NCI-H524 treated with DMSO at 0.1 percent for 48 hours (cell line): ENCODE data around the gene FAM90A1.
"Not testable (repeated sequence)": the region's sequence is repeated elsewhere in the genome, so short reads cannot be mapped to it uniquely, and the experiment has no call there.

ENCODE experiments used
- DNase-seq: peaks from one replicate; lab custom pipeline; 2025; lab: John Stamatoyannopoulos, UW

The FAM90A1 gene

GRCh38 chr12:8226992-8227731 lies at the start of gene FAM90A1:
FAM90A1 (minus strand) TSS chr12:8227618; CDS start chr12:8224832, 2,786 bp downstream.
- DNase-seq = not testable (repeated sequence)

GRCh38 chr12:8276397-8276796 lies 49.0 kb upstream of the FAM90A1 start:
- not testable (repeated sequence) for DNase-seq

- DNase-seq = not testable (repeated sequence)
Observed at GRCh38 chr12:8266706-8267105, 39.3 kb upstream of the FAM90A1 start.

GRCh38 chr12:8264236-8264635 lies 36.8 kb upstream of the FAM90A1 start:
- not testable (repeated sequence) for DNase-seq

GRCh38 chr12:8261111-8261554 lies 33.7 kb upstream of the FAM90A1 start:
- DNase-seq = not testable (repeated sequence)

GRCh38 chr12:8256356-8256755 lies 28.9 kb upstream of the FAM90A1 start:
- not testable (repeated sequence) for DNase-seq

- DNase-seq = not testable (repeated sequence)
Observed at GRCh38 chr12:8254705-8255104, 27.3 kb upstream of the FAM90A1 start.

GRCh38 chr12:8252056-8252818 lies 24.8 kb upstream of the FAM90A1 start:
- DNase-seq = not testable (repeated sequence)

- not testable (repeated sequence) for DNase-seq
Observed at GRCh38 chr12:8251616-8252015, 24.2 kb upstream of the FAM90A1 start.

GRCh38 chr12:8246941-8247535 lies 19.6 kb upstream of the FAM90A1 start:
- not testable (repeated sequence) for DNase-seq

- DNase-seq = not testable (repeated sequence)
Observed at GRCh38 chr12:8243682-8244161, 16.3 kb upstream of the FAM90A1 start.

- DNase-seq = peak; percentile 25
Observed at GRCh38 chr12:8242880-8243681, 15.7 kb upstream of the FAM90A1 start.

GRCh38 chr12:8242622-8242879 lies 15.1 kb upstream of the FAM90A1 start:
- not testable (repeated sequence) for DNase-seq

GRCh38 chr12:8241917-8242621 lies 14.7 kb upstream of the FAM90A1 start:
- not testable (repeated sequence) for DNase-seq

- not testable (repeated sequence) for DNase-seq
Observed at GRCh38 chr12:8240340-8241114, 13.1 kb upstream of the FAM90A1 start.

- not testable (repeated sequence) for DNase-seq
Observed at GRCh38 chr12:8237031-8237430, 9.6 kb upstream of the FAM90A1 start.

GRCh38 chr12:8235316-8236157 lies 8.1 kb upstream of the FAM90A1 start:
- not testable (repeated sequence) for DNase-seq

- DNase-seq = not testable (repeated sequence)
Observed at GRCh38 chr12:8234746-8235145, 7.3 kb upstream of the FAM90A1 start.

GRCh38 chr12:8233935-8234495 lies 6.6 kb upstream of the FAM90A1 start:
- not testable (repeated sequence) for DNase-seq
